Measurements from ENCODE around the gene ZBTB4.

GRCh38 chr17:7462474-7463371 lies 16.7 kb downstream of the ZBTB4 start:
- TF ChIP-seq YY1 (IDR thresholded peaks at IDR 0.05; ENCODE audit: insufficient read depth, insufficient read length) (no peak), ZNF274 (IDR thresholded peaks at IDR 0.05; ENCODE audit: low read depth, low read length) (no peak), SUZ12 (IDR thresholded peaks at IDR 0.05; ENCODE audit: extremely low read depth, insufficient read depth, insufficient read length) (no peak)
